HCT116 (cell line): Measurements from ENCODE around the gene BARX1. TPM values are rescaled to one million over a fixed set of nuclear protein-coding genes. Genes with fewer than 3 reads are reported as not detected.

Experiments
- ATAC-seq: fragments of 200-7000 bp; cut with Tn5 transposase; 2 replicates; pipeline ENCODE4 v1.9.1; 2020; ENCODE audit warnings: mild to moderate bottlenecking, moderate library complexity
- BruUV-seq: library from RNA; stranded (reverse); fragments of 400-500 nt; replicated peaks from 2 replicates; lab custom pipeline; 2021; lab: Mats Ljungman, UMichigan
- CTCF ChIA-PET: fragments of 300-600 bp; sonication (Branson Sonifier 250); formaldehyde crosslinking; loops from one replicate; lab custom pipeline; 2021; ENCODE audit warnings: antibody characterized with exemption; lab: Charles Lee
- POLR2A ChIA-PET: fragments of 300-600, 350-600 bp; sonication (Branson Sonifier 250); formaldehyde crosslinking; loops from one replicate; lab custom pipeline; 2021; ENCODE audit warnings: antibody characterized with exemption; lab: Charles Lee
- RAD21 ChIA-PET, 2 experiments: fragments of 300-600 bp; sonication (Branson Sonifier 250); formaldehyde crosslinking; loops; one replicate each; lab custom pipeline; 2023; ENCODE audit warnings: low total read pairs in 2 of 2; ENCODE audit not compliant: uncharacterized antibody in 2 of 2, unreplicated experiment in 2 of 2, low non-redundant PET in 1 of 2; lab: Charles Lee
- DNase-seq: peaks from one replicate; pipeline ENCODE4 v3.0.0-alpha.2; 2010; ENCODE audit warnings: low read depth, low spot score
- H2AFZ ChIP-seq: fragments of 200-600 bp; shearing (Covaris generic), sonication (generic); 2 replicates; pipeline ENCODE4 v1.6.1; 2017; ENCODE audit warnings: low read depth, mixed run types, mixed read lengths, antibody characterized with exemption, low read length; ENCODE audit not compliant: poor library complexity, severe bottlenecking
- H3K27ac ChIP-seq: 2 replicates; pipeline ENCODE4 v1.5.1; 2012; ENCODE audit warnings: low read depth, low read length
- H3K27me3 ChIP-seq: fragments of 200-600 bp; sonication (generic); 2 replicates; pipeline ENCODE4 v1.6.1; 2016; ENCODE audit warnings: mixed run types, low read length, mixed read lengths; ENCODE audit not compliant: insufficient read depth
- H3K36me3 ChIP-seq, 2 experiments: fragments of 200-500 bp in 1 of 2; fragments of 200-600 bp in 1 of 2; sonication (Bioruptor generic) in 1 of 2; sonication (generic) in 1 of 2; 2 replicates each; pipeline versions ENCODE4 v1.5.1 to v1.6.1; 2014 to 2016; ENCODE audit warnings: low read length in 2 of 2, inconsistent platforms in 1 of 2, mixed read lengths in 1 of 2, mixed run types in 1 of 2; ENCODE audit not compliant: insufficient read depth in 2 of 2, control insufficient read depth in 1 of 2
- H3K4me1 ChIP-seq, 2 experiments: fragments of 200-600 bp in 1 of 2; sonication (generic) in 1 of 2; 2 replicates each; pipeline versions ENCODE4 v1.5.1 to v1.6.1; 2012 to 2017; ENCODE audit warnings: low read length in 2 of 2, inconsistent platforms in 1 of 2, mild to moderate bottlenecking in 1 of 2, mixed read lengths in 1 of 2, mixed run types in 1 of 2, moderate library complexity in 1 of 2; ENCODE audit not compliant: insufficient read depth in 2 of 2, control insufficient read depth in 1 of 2
- H3K4me2 ChIP-seq: fragments of 200-600 bp; sonication (generic); 2 replicates; pipeline ENCODE4 v1.6.1; 2017; ENCODE audit warnings: mixed run types, low read length, mixed read lengths
- H3K4me3 ChIP-seq, 2 experiments: fragments of 200-600 bp in 1 of 2; sonication (generic) in 1 of 2; replicated peaks in 1 of 2; 2 replicates each; pipeline ENCODE4 v1.5.1; 2011 to 2016; ENCODE audit warnings: low read length in 2 of 2, control low read depth in 1 of 2, low read depth in 1 of 2, mild to moderate bottlenecking in 1 of 2, mixed read lengths in 1 of 2, mixed run types in 1 of 2
- H3K79me2 ChIP-seq: fragments of 200-600 bp; sonication (generic); 2 replicates; pipeline ENCODE4 v1.6.1; 2017; ENCODE audit warnings: mild to moderate bottlenecking, mixed run types, low read length, moderate library complexity, mixed read lengths; ENCODE audit not compliant: insufficient read depth
- H3K9ac ChIP-seq: fragments of 200-600 bp; sonication (generic); 2 replicates; pipeline ENCODE4 v1.6.1; 2016; ENCODE audit warnings: low read length, mixed read lengths
- H3K9me2 ChIP-seq: fragments of 200-600 bp; sonication (generic), shearing (Covaris generic); 2 replicates; pipeline ENCODE4 v1.6.1; 2017; ENCODE audit warnings: mixed run types, mild to moderate bottlenecking, moderate library complexity; ENCODE audit not compliant: insufficient read depth
- H3K9me3 ChIP-seq, 2 experiments: fragments of 200-500 bp in 1 of 2; fragments of 200-600 bp in 1 of 2; sonication (Bioruptor generic) in 1 of 2; sonication (generic) in 1 of 2; 2 replicates each; pipeline ENCODE4 v1.6.1; 2014 to 2017; ENCODE audit warnings: low read length in 2 of 2, mixed read lengths in 2 of 2, inconsistent platforms in 1 of 2, low read depth in 1 of 2, mild to moderate bottlenecking in 1 of 2, mixed run types in 1 of 2, moderate library complexity in 1 of 2; ENCODE audit not compliant: control insufficient read depth in 1 of 2, insufficient read depth in 1 of 2
- H4K20me1 ChIP-seq: fragments of 200-600 bp; sonication (generic), shearing (Covaris generic); 2 replicates; pipeline ENCODE4 v1.6.1; 2017; ENCODE audit warnings: mixed run types, mild to moderate bottlenecking, moderate library complexity; ENCODE audit not compliant: insufficient read depth
- CBX3 ChIP-seq: IDR thresholded peaks from 2 replicates; pipeline ENCODE4 v1.6.1; 2012; ENCODE audit warnings: low read depth
- EZH2 ChIP-seq: fragments of 200-600 bp; sonication (generic); IDR thresholded peaks from 2 replicates; pipeline ENCODE4 v1.6.1; 2017; ENCODE audit warnings: antibody characterized with exemption, mixed run types
- FOSL1 ChIP-seq: IDR thresholded peaks from 2 replicates; pipeline ENCODE4 v1.6.1; 2012; ENCODE audit warnings: low read depth
- RAD21 ChIP-seq: IDR thresholded peaks from 2 replicates; pipeline ENCODE4 v1.6.1; 2012; ENCODE audit warnings: low read depth, mild to moderate bottlenecking
- TCF7L2 ChIP-seq: IDR thresholded peaks from 2 replicates; pipeline ENCODE4 v1.7.0; 2011; ENCODE audit warnings: borderline replicate concordance, inconsistent platforms; ENCODE audit not compliant: insufficient read depth, insufficient read length; ENCODE audit errors: extremely low read depth
- ZBTB33 ChIP-seq: IDR thresholded peaks from 2 replicates; pipeline ENCODE4 v1.6.1; 2011; ENCODE audit warnings: mild to moderate bottlenecking, low read length, moderate library complexity; ENCODE audit not compliant: insufficient replicate concordance; ENCODE audit errors: extremely low read depth
- ZFX ChIP-seq: fragments of 450-650 bp; IDR thresholded peaks from 2 replicates; pipeline ENCODE4 v1.6.1; 2017
- intact Hi-C: fragments of 100-400 bp; cut with micrococcal nuclease; formaldehyde crosslinking; loops from 2 replicates; pipeline ENCODE4 v1.10.0; 2022
- total RNA-seq: library from RNA; stranded (reverse); gene quantifications from one replicate; pipeline ENCODE4 v1.2.1, GENCODE V29; 2021; ENCODE audit not compliant: unreplicated experiment
- TF ChIP-seq, protein P1 (sequence below): IDR thresholded peaks from 2 replicates; pipeline ENCODE4 v1.6.1; 2012
- TF ChIP-seq, protein P2 (sequence below), 3 experiments: fragments of 200-600 bp in 1 of 3; sonication (generic) in 1 of 3; IDR thresholded peaks in 2 of 3; conservative IDR thresholded peaks in 1 of 3; 2 replicates each; pipeline ENCODE4 v1.5.1; 2012 to 2017; ENCODE audit warnings: low read depth in 2 of 3, low read length in 2 of 3, antibody characterized with exemption in 1 of 3, borderline replicate concordance in 1 of 3, control low read depth in 1 of 3, mild to moderate bottlenecking in 1 of 3, mixed read lengths in 1 of 3, mixed run types in 1 of 3, moderate library complexity in 1 of 3; ENCODE audit not compliant: insufficient read depth in 1 of 3

BARX1 gene
- total RNA-seq, 1 experiment from 2014 or later, result not detected

DNA sequence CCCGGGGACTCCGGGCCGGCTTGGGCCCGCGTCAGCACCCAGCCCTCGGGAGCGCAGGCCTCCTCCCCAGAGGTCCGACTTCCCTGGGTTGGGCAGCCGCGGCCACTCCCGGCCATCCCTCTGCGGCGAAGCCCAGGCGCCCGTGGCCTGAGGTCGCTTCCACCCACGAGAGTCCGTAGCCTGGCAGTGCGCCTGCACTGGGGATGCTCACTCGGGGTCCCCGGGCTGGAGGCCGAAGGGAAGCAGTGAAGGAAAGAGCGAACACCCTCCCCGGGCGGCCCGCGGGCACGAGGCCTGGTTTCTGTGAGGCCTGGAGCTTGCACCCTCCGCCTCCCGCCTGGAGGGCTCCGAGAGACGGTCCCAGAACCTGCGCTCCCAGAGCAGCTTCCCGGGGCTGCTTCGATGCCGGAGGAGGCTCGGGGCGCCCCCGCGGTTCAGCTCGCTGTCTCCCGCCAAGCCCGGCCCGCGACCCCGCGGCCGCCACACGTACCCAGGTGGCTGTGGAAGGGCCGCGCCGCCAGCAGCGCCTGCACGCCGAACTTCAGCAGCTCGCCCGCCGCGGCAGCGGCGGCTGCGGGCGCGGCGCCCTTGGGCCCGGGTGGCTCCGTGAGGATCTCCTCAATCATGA, 607 bp downstream of the BARX1 start:
- H3K27me3 ChIP-seq, result no peaks in the 10 kb centered on the region
- no TSS peak for BruUV-seq
- no peaks in the 10 kb centered on the region for H3K79me2 ChIP-seq
- no peaks in the 10 kb centered on the region for H4K20me1 ChIP-seq
- no peak overlapping the region for H2AFZ ChIP-seq
- H3K9me3 ChIP-seq, result no peaks in the 10 kb centered on the region
- H3K4me2 ChIP-seq, result no peak overlapping the region
- intact Hi-C loops, result no loop called here
- POLR2A ChIA-PET, result no interaction called here
- TF ChIP-seq ZFX (no peak), EZH2 (no peak), TCF7L2 (no peak), RAD21 (no peak), ZBTB33 (no peak), CBX3 (no peak), FOSL1 (no peak)
- TF ChIP-seq, protein P1, sequence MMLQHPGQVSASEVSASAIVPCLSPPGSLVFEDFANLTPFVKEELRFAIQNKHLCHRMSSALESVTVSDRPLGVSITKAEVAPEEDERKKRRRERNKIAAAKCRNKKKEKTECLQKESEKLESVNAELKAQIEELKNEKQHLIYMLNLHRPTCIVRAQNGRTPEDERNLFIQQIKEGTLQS, result no peak
- TF ChIP-seq, protein P2, sequence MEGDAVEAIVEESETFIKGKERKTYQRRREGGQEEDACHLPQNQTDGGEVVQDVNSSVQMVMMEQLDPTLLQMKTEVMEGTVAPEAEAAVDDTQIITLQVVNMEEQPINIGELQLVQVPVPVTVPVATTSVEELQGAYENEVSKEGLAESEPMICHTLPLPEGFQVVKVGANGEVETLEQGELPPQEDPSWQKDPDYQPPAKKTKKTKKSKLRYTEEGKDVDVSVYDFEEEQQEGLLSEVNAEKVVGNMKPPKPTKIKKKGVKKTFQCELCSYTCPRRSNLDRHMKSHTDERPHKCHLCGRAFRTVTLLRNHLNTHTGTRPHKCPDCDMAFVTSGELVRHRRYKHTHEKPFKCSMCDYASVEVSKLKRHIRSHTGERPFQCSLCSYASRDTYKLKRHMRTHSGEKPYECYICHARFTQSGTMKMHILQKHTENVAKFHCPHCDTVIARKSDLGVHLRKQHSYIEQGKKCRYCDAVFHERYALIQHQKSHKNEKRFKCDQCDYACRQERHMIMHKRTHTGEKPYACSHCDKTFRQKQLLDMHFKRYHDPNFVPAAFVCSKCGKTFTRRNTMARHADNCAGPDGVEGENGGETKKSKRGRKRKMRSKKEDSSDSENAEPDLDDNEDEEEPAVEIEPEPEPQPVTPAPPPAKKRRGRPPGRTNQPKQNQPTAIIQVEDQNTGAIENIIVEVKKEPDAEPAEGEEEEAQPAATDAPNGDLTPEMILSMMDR (IDR thresholded peaks at IDR 0.05 in 2 of 3, conservative IDR thresholded peaks at IDR 0.05 in 1 of 3; ENCODE audit: borderline replicate concordance in 1 of 3, insufficient read depth in 1 of 3, low read depth in 2 of 3, low read length in 2 of 3), result no peak
- ATAC-seq, result no peak
- peaks cover 0 to 10% of the 10 kb centered on the region in 2 experiments; a peak in 3 of 4 replicates for H3K4me1 ChIP-seq
- no peaks in the 10 kb centered on the region for H3K36me3 ChIP-seq
- no peaks in the 10 kb centered on the region for H3K9me2 ChIP-seq
- CTCF ChIA-PET, result no interaction called here
- no peak overlapping the region for H3K27ac ChIP-seq
- no peak overlapping the region for H3K9ac ChIP-seq
- H3K4me3 ChIP-seq, result no peak overlapping the region
- no peak for DNase-seq
- RAD21 ChIA-PET, result no interaction called here
